Measurements from ENCODE around the gene OR4C5.
"Not testable (repeated sequence)": the region's sequence is repeated elsewhere in the genome, so short reads cannot be mapped to it uniquely, and the experiment has no call there.

The OR4C5 gene

GRCh38 chr11:48366365-48366764 is at the start of gene OR4C5:
OR4C5 (minus strand) TSS chr11:48366465; CDS start chr11:48366465, 0 bp downstream.
- DNase-seq (ENCODE audit: low read depth), result no peak

DNA sequence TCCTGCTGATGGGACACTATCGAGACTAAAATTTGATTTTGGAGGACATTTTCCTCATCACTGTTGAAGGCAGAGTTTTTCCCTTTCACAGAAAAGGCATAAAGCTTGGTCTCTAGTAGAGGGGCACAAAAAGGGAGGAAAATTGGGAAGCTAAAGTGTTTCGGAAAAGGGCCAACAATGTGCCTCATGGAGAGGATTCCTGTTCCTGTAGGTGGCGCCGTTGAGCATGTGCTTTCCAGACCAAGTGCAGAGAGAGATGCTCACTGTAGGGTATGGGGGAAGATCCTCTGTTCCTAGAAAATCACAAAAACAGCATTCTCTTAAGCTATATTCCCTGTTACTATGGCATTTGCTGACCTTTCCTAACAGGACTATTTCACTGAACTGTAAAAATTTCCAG is 18.4 kb upstream of the OR4C5 start:
- DNase-seq (ENCODE audit: low read depth), result no peak

DNA sequence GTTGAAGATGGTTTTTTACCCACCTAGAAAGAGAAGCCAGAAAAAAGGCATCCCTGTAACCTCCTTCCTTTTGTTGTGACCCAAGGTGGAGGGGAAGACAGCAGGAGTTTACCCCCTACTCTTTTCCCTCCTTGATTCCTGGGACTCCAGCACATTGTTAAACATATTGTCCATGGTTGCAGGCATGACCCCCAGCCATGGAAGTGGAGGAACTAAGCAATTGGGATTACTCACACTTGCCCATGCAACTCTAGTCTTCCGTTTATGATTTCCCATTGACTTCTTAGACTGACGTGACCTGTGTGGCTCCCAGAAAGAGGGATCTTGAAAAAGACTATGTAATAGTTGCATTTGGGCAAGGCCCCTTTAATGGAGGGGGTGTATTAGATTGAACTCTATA is 17.9 kb upstream of the OR4C5 start:
- not testable (repeated sequence) for DNase-seq (ENCODE audit: low read depth)

DNA sequence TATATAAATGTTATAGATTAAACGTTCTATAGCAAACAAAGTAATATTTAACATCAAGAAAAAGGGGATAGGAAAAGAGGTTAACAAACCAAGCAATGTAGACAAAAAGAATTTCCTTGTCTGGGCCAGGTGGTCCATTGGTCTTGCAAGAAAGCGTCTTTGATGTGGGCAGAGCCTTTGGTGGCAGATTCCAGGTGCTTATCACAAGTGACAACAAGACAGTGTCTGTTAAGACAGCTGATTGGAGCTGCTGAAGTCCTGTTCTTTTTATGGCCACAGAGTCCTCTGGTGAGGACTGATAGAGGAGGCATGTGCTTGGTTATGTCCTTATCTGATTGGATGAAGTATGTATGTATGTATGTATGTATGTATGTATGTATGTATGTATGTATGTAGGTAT is 5.0 kb downstream of the OR4C5 start:
- not testable (repeated sequence) for DNase-seq (ENCODE audit: low read depth)

DNA sequence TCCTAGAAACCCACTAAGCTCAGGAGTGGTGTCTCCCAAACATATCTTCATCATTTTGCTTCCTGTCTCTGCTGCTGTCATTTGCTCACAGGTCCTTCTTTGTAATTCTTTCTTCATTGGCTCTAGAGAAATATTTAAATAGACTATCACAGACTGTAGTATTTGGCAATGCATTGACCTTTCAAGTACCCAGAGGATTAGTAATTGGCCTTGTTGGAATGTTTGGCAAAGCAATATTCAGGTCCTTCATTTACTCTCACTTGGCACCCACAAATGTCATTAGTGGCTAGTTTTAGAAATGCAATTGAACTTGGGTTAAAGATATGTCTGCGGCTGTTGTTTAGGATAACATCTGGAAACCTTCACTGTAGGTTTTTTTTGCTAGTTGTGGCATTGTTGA is 11.6 kb downstream of the OR4C5 start:
- no peak for DNase-seq (ENCODE audit: low read depth)

DNA sequence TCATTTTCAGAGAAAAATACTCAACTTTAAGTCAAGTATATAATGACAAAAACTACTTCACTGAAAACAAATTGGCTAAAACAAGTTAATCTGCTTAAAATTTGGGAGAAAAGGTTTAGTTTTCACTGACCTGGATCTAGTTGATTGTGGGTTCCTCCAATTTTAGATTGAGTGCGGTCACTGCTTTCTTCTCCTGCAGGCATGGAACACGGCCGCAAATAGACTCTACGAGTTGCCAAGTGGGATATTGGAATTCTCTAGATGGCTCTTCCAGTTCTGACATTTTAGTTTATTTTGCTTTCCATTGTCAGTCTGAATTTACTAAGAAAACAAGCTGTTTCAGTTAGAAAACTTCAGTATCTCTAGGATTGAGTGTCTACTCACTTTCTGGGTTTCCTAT is 12.3 kb downstream of the OR4C5 start:
- no peak for DNase-seq (ENCODE audit: low read depth)

DNA sequence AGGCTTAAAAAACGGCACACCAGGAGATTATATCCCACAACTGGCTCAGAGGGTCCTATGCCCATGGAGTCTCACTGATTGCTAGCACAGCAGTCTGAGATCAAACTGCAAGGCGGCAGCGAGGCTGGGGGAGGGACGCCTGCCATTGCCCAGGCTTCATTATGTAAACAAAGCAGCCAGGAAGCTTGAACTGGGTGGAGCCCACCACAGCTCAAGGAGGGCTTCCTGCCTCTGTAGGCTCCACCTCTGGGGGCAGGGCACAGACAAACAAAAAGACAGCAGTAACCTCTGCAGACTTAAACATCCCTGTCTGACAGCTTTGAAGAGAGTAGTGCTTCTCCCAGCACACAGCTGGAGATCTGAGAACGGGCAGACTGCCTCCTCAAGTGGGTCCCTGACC is 20.0 kb downstream of the OR4C5 start:
- not testable (repeated sequence) for DNase-seq (ENCODE audit: low read depth)

- DNase-seq (ENCODE audit: low read depth), result not testable (repeated sequence)
These were observed 23.8 kb downstream of the OR4C5 start for GRCh38 chr11:48342505-48342904.

DNA sequence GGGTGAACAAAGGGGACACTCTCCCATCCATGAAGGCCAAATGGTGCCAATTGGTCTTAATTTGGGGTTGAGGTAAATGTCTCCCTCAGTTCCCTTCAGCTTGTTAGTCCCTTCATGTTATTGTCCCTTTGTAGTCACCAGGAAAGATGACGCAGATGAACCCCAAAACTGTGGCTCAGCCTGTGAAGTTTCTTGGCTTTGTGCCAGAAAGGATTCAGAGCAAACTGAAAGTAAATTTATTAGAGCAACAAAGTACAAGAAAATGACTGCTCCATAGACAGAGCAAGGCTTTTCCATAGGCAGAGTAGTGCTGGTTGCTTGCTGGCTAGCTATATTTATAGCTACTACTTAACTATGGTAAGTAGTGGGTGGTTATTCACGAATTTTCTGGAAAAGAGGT is 24.8 kb downstream of the OR4C5 start:
- DNase-seq (ENCODE audit: low read depth), result no peak

DNA sequence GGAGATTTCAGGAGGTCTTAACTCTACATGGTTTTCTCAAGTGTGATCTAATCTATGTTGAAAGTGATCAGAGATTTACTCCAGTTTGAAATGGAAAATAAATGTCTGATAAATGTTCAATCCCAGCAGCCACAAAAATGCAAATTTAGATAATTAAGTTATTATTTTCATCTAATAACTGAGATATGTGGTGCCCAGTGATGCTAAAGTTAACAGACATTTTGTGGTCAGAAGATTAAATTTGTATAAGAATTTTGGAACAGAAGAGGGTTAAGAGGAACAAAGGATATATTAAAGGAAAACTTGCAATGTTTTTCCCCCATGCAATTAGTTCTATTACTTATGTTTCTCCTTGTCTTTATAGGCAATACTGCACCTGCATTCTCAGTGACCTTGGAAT is 41.6 kb downstream of the OR4C5 start, which contains the start of gene OR4C3:
Gene OR4C3 (plus strand): TSS at position 301 of the 400 bp plus-strand sequence. CDS start 102 bp downstream, outside the sequence.
- DNase-seq (ENCODE audit: low read depth), result not testable (repeated sequence)

DNA sequence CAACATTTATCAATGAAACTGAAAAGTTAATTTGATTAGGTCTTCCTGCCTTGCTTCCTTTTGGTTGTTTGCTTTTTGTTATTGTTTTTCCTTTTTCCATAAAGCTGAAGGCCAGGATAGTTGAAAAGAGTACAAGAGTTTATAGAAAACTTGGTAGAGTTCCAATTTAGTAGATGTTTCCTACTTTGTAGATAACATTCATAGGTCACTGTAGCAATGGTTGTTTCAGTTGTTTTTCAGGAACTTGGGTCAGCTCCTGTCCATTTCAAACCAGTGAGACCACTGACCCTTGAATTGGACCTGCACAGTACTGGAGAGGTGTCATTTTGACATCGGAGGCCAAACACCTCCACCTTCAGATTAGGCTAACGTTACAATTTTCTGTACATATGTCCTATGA is 46.5 kb downstream of the OR4C5 start:
- DNase-seq (ENCODE audit: low read depth), result not testable (repeated sequence)
